Fibroblast of peridontal ligament (primary cell): ENCODE results near the gene YTHDF1.

Experiments used
- DNase-seq: peaks from one replicate; pipeline ENCODE4 v3.0.0-alpha.2; 2010; ENCODE audit errors: extremely low read depth

Gene YTHDF1

GRCh38 chr20:63210011-63210605, 5.8 kb downstream of the YTHDF1 start:
- no peak for DNase-seq

- no peak for DNase-seq
These were observed 7.5 kb downstream of the YTHDF1 start for GRCh38 chr20:63208346-63208909.

GRCh38 chr20:63206878-63207277, 9.1 kb downstream of the YTHDF1 start:
- peak; percentile 22 for DNase-seq

GRCh38 chr20:63205896-63206295, 10.0 kb downstream of the YTHDF1 start:
- no peak for DNase-seq

- DNase-seq: no peak
These were observed 11.6 kb downstream of the YTHDF1 start for GRCh38 chr20:63204362-63204761.

- DNase-seq: no peak
These were observed 13.0 kb downstream of the YTHDF1 start for GRCh38 chr20:63202811-63203526.

GRCh38 chr20:63202021-63202420, 13.9 kb downstream of the YTHDF1 start:
- DNase-seq: no peak

- no peak for DNase-seq
These were observed 17.3 kb downstream of the YTHDF1 start for GRCh38 chr20:63198606-63199005.

GRCh38 chr20:63196768-63197470, 19.0 kb downstream of the YTHDF1 start:
- DNase-seq: no peak

GRCh38 chr20:63194797-63195173, 21.1 kb downstream of the YTHDF1 start:
- no peak for DNase-seq

GRCh38 chr20:63194007-63194796, 21.7 kb downstream of the YTHDF1 start:
- DNase-seq: no peak

GRCh38 chr20:63192721-63193120, 23.2 kb downstream of the YTHDF1 start:
- no peak for DNase-seq

- DNase-seq: no peak
These were observed 24.5 kb downstream of the YTHDF1 start for GRCh38 chr20:63191400-63191799.

GRCh38 chr20:63190828-63191227, 25.1 kb downstream of the YTHDF1 start:
- DNase-seq: no peak

GRCh38 chr20:63189846-63190559, 25.9 kb downstream of the YTHDF1 start:
- DNase-seq: no peak

- no peak for DNase-seq
These were observed 26.6 kb downstream of the YTHDF1 start for GRCh38 chr20:63189322-63189642.

- no peak for DNase-seq
These were observed 27.1 kb downstream of the YTHDF1 start for GRCh38 chr20:63188641-63189321.

GRCh38 chr20:63188159-63188442, 27.8 kb downstream of the YTHDF1 start:
- DNase-seq: no peak

GRCh38 chr20:63187338-63188158, 28.4 kb downstream of the YTHDF1 start:
- DNase-seq: no peak
